Subcutaneous adipose tissue (tissue), 4 donors: ENCODE measurements around the gene CETP. TPM values are rescaled to one million over a fixed set of nuclear protein-coding genes. Genes with fewer than 3 reads are reported as not detected.

Experiments
- total RNA-seq, 4 donors: library from RNA; depleted of rRNA; stranded (reverse); fragments of >200 nt; gene quantifications; one replicate each; pipeline ENCODE4 v1.1.0, GENCODE V29; 2016
- TF ChIP-seq, protein P1 (sequence below): fragments of 450-650 bp; IDR thresholded peaks from one replicate; pipeline ENCODE4 v1.5.1; 2016; ENCODE audit warnings: low read depth, mild to moderate bottlenecking, control low read depth, antibody characterized with exemption, moderate library complexity

Gene CETP
- total RNA-seq, 4 donors from 2014 or later: 2.4 to 14.9 TPM; not detected in 2

DNA sequence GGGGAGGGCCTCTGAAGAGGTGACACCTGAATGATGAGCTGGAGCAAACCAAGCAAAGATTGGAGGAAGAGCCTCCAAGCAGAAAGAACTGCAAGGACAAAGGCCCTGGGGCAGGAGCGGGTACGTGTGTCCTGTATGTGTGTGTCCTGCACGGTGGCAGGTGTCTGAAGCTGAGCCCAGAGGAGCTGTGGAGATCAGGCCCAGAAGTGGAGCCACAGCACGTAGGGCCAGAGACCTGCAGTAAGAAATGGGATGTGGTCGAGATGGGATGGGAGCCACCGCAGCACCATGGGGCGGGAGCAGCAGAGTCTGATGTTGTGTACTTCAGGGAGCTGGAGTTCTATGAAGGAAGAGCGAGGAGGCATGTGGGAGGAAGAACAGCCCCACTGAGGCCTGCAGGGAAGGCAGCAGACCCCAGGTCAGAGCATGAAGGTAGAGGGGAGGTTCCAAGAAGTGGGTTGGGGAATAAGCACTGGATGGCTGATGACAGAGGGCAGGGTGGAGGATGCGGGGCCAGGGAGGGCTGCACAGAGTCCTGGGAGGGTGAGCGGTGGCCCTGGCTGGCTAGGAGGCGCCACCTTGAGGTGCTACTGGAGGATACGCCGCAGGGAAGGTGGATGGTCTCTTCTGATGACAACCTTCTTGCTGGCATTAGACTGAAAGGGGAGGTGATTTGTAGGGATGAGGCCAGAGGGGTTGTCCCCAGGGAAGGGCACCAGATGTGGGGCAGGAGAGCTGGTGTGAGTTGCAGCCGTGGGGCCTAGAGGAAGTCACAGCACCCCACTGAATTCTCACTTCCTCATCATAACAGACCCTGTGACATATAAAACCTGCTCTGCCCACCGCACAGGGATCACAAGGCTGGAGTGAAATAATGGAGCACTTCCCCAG, 10.6 kb upstream of the CETP start:
- TF ChIP-seq, protein P1, sequence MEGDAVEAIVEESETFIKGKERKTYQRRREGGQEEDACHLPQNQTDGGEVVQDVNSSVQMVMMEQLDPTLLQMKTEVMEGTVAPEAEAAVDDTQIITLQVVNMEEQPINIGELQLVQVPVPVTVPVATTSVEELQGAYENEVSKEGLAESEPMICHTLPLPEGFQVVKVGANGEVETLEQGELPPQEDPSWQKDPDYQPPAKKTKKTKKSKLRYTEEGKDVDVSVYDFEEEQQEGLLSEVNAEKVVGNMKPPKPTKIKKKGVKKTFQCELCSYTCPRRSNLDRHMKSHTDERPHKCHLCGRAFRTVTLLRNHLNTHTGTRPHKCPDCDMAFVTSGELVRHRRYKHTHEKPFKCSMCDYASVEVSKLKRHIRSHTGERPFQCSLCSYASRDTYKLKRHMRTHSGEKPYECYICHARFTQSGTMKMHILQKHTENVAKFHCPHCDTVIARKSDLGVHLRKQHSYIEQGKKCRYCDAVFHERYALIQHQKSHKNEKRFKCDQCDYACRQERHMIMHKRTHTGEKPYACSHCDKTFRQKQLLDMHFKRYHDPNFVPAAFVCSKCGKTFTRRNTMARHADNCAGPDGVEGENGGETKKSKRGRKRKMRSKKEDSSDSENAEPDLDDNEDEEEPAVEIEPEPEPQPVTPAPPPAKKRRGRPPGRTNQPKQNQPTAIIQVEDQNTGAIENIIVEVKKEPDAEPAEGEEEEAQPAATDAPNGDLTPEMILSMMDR: no peak

DNA sequence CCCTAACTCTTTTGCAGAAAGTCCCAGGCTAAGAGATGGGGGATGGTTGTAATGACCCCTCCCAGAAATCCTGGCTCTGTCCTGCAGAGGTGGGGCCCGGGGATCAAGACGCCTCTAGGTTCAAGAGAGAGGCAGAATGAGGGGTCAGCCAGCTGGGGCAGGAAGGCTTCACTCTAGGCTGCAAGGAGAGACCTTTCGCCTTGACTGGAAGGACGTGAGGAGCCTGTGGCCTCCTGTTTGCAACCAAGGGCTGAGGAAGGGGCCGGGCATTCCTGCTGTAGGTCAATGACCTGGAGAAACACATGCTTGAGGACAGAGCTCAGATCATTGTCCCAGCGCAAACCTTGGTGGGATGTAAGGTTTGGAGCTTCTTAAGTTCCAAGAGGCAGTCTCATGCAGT, 8.7 kb upstream of the CETP start:
- TF ChIP-seq, protein P1: no peak

DNA sequence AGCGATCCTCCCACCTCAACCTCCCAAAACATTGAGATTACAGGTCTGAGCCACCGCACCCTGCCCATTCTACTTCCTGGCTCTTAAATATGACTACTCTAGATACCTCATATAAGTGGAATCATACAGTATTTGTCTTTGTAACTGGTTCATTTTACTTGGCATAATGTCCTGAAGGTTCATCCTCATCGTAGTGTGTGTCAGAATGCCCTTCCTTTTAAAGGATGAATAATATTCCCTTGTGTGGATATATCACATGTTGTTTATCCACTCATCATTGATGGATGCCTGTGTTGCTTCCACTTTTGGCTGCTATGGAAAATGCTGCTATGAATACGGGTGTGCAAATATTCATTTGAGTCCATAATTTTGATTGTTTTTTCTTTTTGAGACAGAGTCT, 5.7 kb upstream of the CETP start:
- TF ChIP-seq, protein P1: no peak

DNA sequence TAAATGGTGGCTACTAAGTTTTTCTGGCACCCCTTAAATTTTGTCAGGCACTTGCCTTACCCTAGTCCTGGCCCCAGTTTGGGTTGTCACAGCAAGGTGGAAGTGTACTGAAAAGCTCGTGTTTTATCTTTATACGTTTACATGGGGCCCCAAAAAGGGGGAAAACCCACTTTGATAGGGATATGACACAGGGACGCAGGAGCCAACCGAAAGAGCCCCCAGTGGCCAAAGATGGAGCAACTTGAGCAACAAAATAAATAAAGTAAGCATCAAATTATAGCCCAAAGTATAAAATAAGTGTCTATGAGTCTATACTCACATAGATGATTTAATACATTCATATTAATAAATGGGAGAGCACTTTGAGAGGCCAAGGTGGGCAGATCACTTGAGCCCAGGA, 5.0 kb upstream of the CETP start:
- TF ChIP-seq, protein P1: no peak

DNA sequence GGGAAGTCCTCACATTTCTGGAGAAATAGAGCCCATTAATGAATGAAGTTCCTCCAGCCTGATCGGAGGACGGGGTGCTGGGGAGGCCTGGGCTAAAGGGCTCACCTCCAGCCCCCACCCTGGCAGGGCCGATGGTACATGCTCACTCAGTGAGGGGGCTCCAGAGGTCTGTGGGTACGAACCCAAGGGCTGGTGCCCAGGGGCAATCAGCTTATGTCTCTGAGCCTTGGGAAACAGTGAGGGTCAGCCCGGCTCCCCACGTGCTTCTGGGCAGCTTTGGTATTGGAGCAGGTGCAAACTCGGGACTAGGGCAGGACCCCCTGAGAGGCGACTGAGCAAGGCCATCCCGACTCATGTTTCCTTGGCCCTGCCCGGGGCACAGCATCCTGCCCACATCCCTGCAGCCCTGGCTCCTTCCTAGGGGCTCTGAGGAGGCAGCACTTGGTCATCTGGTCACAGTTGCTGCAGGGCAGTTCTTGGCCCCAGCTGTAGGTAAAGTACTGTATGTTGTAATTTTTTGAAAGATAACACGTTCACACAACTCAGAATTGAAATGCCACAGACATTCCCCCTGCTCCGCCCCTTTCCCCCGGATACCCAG, 969 bp upstream of the CETP start:
- TF ChIP-seq, protein P1: no peak

DNA sequence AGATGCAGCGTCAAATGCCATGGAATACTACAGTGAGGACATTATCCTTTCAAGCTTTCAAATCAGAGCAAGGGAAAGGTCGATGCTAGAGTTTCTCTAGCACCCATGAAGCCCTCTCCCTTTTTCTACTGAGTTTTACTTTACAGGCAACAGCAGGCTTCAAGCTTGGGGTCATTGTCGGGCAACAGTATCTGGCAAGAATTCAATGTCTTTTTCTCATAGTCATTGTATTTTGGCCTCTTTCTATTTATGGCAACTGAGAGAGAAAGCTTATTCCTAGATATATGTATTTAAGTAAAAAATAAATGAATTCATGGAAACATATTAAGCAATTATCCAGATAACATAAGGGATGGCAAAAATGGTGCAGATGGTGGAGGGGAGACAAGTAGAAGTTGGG, 364 bp upstream of the CETP start:
- TF ChIP-seq, protein P1: no peak
